HG02943 (cell line): ENCODE measurements around the gene TMEM114.

Experiments
- ATAC-seq: cut with Tn5 transposase; IDR thresholded peaks from one replicate; pipeline ENCODE4 v1.9.1; 2021; ENCODE audit warnings: mild to moderate bottlenecking, low read depth, moderate library complexity; ENCODE audit not compliant: unreplicated experiment

Gene TMEM114

DNA sequence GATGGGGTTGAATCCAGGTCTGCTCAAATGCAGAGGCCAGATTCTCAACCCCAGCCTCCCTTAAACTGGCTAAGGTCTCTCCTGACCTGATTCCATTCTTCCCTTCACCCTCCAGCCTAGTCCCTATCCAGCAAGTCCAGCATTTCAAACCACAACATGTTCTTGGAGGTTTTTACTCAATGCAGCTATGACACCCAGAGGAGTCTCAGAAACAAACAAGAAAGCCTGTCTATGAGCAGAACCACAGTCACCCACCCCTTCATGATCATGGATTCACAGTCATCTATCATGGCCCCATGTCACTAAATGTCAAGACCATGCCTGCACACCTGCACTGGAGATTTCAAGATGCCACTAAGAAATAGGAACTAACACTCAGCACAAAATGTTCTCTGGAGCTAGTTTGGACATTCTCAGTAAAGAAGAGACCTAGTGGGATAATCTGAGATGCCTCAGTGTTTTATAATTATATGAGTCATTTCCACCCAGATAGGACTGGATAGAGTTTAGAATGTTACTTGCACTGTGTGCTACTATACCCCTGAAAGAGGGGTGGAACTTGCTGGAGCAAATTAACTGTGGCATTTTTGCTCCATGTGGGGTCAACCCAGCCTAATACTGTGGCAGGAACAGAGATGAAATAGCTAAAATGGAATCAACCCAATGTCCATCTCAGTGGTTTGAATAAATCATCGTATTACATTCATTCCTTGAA, 21.7 kb upstream of the TMEM114 start:
- no peak for ATAC-seq

DNA sequence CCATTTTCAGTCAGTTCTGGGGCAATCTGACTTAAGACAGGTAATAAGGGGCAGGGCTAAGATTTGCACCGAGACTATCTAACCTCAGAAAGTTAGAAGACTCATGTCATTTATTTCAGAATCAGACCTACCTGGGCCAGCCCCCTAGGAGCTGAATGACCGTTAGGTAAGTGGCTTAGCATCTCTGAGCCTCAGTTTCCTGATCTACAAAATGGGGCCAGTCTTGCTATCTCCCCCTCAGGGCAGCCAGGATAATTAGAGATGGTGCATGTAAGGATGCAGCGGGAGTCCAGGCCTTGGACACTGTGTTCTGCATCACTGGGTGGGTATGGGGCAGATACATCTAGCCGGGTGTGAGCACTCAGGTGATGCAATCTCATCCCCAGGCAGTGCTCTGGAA, 20.8 kb upstream of the TMEM114 start:
- ATAC-seq, result no peak

DNA sequence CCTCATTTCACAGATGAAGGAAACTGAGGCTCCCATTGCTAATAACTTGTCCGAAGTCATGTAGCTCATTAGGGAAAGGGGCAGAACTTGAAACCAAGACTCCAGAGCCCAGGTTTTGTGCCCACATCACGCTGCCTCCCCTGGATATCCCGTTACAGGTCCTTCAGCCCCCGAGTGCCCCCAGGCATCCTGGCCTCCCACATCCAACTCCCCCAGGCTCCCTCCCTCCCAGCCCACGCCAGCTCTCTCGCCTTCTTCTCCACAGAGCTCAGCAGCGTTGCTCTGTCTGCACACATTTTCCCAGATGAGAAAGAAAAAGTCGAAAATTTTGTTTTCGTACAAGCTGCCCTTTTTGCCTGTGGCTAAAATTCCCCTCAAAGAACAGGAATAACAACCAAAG, 16.9 kb upstream of the TMEM114 start:
- no peak for ATAC-seq

DNA sequence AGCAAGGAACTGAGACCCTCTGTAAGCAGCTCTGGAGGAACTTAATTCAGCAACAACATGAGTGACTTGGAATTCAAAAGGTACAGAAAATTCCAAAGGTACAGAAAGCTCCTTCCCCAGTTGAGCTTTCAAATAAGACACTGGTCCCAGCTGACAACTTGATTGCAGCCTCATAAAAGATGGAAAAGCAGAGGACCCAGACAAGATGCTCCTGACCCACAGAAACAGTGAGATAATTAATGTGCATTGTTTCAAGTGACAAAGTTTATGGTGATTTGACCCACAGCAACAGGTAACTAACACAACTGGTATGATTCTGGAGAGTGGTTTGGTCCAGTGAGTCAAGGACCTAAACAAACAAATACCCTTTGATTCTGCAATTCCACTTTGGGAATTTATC, 15.2 kb upstream of the TMEM114 start:
- ATAC-seq, result no peak

DNA sequence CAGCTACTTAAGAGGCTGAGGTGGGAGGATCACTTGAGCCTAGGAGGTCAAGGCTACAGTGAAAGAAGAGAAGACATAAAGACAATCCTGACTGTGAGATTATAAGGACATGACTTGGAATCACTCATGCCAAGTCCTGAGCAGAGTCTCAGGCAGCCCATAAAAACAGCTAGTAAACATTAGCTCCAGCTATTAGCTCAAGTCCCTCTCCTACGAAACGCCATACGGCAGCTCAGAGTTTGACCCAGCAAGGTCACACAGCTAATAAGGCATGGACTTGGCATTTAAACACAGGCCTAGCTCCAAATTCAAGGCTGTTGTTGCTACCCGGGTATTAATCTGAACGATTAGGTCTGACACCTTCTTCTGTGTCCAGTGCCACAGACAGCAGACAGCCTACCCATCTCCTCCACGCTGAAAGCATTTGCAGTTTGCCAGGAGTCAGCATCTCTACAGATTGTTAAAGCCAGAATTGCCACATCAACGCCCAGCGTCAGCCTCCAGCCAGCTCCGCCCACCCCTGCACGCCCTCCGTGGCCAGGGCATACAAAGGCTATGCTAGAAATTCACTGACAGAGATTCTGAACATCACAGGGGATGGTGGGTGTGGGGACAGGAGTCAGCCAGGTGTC, 9.9 kb upstream of the TMEM114 start:
- no peak for ATAC-seq

DNA sequence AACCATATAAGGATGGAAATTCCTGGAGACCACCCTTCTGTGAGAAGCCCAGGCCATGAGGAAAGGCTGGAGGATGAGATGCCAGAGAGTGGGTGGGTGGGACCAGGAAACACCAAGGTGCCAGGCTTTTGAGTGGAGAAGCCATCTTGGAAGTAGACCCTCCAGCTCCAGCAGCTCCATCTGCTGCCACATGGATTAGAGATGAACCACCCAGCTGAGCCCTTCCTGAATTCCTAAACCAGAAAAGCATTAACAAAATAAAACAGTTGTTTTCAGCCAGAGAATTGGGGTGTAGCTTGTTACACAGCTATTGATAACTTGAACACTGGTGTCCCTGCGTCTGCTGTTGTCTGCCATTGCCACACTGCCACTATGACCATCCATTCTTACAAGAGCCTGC, 6.3 kb upstream of the TMEM114 start:
- no peak for ATAC-seq

DNA sequence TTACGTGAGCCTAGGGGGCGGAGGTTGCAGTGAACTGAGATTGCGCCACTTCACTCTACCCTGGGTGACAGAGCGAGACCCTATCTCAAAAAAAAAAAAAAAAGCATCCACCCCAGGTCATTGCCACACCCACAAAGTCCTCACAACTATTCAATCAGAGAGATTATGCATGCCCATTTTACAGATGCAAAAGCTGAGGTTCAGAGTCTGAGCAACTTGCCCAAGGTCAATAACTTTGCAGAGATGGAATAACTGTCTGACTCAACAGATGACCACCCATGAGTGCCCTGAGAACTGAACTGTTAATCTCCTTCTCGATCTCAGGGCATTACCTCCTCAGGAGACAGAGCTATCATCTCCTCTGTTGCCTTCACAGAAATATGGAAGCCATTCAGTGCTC, 5.5 kb upstream of the TMEM114 start:
- no peak for ATAC-seq

DNA sequence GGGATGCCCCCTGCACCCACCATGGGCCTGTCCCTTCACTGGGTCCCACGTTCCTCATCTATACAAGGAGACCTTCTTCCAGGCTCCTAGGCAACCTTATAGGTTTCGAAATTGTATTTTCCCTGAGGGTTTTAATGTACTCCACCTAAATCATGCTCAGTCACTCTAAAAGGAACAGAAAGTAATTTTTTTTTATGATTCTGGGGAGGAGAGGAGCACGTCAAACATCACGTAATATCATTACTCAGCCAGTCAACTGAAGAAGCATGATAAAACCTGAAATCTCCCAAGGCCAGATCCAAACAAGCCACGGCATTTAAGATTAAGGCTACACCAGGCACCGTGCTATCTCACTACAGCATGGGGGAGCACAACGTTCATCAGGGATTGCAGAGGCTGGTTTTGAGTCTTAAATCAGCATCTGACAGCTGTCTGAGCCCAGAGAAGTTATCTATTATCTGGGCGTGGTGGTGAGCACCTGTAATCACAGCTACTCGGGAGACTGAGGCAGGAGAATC, 3.9 kb upstream of the TMEM114 start:
- ATAC-seq, result no peak

DNA sequence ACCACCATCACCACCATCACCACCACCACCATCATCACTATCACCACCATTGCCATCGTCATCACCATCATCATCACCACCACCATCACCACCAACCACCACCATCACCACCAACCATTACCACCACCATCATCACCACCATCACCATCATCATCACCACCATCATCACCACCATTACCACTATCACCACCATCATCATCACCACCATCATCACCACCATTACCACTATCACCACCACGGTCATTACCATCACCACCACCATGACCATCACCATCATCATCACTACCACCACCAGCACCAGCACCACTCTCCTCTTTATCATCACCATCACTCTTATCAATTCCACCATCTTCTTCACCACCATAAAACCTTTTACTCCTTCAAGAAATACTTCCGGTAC, 1.1 kb upstream of the TMEM114 start:
- no peak for ATAC-seq

DNA sequence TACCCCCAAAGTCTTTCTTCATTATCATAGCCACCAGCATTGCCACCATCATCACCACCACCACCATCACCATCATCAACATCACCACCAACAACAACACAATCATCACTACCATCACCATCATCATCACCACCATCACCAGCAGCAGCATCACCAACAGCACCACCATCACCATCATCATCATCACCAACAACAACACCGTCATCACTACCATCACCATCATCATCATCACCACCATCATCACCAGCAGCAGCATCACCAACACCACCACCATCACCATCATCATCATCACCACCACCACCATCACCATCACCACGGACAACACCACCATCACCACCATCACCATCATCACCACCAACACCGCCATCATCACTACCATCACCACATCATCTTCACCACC, 500 bp upstream of the TMEM114 start:
- no peak for ATAC-seq

DNA sequence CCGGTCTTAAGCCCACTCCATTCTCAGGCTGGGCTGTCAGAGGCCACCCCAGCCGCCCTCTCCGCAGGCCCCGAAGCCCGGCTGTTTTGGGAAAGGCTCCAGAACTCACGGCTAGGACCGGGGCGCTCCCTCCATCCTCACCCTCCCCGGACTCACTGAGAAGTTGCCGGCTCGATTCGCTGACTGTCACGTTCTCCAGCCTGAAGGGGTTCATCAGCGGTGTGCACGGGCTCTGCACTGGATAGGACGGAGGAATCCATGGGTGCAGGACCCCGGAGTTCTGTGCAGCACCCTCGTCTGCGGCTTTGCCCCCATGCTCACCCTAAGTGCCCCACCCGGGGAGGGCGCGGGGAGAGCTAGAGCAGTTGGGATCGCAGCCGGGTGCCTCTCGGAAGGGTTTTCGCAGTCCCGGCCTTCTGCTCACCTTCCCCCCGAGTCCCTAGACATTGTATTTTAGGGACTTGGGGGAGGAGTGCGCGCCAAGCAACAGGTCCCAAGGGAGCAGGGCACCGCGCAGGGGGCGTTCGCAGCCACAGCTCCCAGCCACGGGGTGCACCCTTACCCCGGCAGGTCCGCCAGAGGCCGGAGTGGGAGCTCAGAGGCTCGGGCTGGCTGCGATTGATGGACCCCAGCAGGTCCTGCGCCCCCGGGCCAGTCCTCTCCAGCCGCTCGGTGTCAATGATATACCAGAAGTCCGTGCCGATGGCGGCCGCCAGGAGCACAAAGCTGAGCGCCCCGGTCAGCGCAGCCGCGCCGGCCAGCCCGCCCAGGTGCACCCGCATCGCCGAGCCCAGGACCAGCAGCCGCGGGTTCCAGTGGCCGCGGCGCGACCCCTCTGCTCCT, 1.0 kb downstream of the TMEM114 start:
- ATAC-seq, result no peak

DNA sequence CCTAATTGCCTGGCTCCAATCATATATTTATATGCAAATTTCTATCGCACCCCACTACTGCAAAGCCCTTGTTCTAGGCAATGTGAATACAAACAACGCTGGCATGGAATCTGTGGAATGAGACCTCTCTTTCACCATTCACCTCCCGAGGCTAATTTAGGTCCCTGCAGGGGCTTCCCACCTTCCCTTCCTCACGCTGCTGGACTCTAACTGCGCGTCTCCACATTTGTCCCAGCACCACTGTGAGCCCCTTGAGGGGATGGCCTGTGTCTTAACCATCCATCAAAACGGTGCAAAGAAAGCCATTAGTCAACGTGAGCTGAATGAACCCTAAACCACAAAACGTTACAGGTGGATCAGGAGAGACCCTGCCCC, 1.6 kb downstream of the TMEM114 start:
- ATAC-seq, result no peak

DNA sequence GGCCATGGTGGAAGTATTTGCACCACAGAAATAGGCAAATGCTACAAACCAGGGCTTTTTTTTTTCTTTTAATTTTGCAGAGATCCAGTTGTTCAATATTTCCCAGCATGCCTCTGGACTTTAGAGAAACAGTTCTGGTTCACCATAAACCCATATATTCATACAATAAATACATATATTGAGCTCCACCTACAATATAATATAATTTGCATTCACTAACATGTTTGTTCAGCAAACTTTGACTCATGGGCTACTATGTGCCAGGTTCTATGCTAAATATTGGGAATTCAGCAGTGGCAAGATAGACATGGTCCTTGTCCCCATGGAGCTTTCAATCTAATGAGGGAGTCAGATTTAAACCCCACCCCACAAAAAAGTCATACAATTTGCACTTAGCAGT, 3.2 kb downstream of the TMEM114 start:
- no peak for ATAC-seq

DNA sequence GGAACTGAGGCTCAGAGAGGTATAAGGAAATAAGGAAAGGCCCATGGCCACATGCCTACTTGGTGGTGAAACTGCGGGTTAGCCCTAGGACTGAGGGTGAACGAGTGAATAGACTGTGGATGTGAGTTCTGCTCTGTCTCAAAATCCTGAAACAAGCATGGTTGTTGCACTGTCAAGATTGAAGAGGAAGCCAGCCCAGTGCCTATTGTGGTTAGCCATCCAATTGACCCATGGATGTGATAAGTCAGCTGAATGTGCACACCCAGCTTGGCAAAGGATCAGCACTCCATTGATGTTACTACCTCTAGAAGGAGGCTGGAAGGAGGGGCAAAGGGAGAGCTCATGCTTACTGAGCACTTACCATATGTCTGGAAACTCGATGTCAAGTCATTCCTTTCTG, 4.5 kb downstream of the TMEM114 start:
- ATAC-seq, result no peak

DNA sequence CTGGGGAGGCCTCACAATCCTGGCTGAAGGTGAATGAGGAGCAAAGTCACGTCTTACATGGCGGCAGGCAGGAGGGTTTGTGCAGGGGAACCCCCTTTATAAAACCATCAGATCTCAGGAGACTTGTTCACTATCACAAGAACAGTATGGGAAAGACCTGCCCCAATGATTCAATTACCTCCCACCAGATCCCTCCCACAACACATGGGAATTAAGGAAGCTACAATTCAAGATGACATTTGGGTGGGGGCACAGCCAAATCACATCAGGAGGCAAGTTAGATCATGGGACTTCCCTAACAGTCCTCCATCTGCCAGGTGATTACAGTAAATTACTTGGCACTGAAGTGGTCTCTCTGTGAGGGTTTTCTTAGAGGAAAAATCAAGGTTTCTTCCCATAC, 5.3 kb downstream of the TMEM114 start:
- no peak for ATAC-seq

DNA sequence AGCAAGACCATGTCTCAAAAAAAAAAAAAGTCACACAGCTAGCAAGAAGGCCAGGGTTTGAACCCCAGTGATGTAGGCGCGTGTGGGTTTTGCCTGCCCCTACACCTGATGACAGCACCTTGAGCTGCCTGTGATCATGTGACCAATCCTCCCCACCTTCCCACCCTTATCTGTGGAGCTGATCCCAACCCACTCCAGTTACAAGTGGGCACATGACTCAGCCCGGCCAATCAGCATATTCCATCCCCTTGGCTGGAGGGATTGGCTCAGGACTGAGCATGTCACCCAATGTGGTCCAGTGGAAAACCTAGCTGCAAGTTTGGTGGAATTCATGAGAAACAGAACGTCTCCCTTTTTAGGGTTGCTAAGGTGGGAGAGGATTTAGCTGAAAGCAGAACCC, 6.6 kb downstream of the TMEM114 start:
- ATAC-seq, result no peak

DNA sequence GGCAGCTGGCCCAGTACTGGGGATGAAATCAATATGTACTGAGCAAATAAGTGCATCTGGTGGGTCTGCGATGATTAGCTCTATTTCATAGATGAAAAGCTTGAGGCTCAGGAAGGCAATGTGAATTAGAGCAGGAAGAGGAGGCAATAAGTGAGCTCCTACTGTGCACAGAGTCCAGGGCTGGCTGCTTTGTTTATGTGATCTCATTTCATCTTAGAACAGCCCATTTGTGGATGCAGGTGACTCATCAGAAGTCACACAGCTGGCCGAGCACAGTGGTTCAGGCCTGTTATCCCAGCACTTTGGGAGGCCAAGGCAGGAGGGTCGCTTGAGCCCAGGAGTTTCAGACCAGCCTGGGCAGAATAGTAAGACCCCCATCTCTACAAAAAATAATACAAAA, 7.1 kb downstream of the TMEM114 start:
- no peak for ATAC-seq

DNA sequence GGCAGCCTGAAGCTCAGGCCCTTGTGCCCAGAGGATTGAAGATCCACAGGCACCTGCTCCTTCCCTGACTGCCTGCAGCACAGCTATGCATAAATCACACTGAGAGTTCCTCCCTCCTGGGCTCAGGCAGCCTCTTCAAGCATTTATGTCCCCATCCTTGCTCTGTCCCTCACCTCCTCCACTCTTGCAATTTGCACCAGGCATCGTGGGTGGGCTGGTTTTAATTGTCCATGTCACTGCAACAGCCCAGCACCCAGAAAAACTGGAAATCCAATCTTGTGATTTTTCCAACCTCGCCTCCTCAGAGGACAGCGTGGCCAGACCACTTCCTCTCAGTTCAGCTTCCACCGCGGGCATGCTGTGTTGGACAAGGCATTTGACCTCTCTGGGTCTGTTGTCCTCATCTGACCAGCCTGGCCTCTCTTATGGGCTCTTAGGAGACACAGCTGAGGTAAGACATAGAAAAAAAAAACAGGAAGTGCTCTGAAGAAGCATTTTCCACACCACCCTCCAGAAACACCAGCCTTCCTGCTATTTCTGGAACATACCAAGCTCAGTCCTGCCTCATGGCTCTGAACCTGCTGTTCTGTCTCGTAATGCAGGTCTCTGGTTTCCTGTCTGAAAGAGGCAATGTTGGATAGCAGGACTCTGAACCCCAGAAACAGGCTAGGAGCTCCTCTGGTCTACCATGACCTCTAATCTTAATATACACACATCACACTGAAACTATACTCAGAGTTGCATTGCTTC, 8.3 kb downstream of the TMEM114 start:
- ATAC-seq, result no peak

DNA sequence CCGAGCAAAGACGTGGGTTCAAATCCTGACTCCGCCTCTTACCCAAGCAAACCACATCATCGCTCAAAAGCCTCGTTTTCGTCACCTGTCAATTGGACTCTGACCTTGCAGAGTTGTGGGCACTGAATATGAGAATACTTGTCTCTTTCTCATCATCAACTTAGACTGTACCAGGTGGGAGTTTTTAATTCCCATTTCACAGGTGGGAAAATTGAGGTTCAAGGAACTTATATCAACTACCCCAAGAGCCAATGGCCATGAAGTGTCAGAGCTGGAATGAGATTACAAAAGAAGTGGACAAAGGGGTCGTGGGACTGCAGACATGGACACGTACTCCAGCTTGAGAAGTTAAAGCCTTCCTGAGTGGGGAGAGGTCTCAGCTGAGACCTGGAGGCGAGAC, 10.8 kb downstream of the TMEM114 start:
- ATAC-seq, result no peak

DNA sequence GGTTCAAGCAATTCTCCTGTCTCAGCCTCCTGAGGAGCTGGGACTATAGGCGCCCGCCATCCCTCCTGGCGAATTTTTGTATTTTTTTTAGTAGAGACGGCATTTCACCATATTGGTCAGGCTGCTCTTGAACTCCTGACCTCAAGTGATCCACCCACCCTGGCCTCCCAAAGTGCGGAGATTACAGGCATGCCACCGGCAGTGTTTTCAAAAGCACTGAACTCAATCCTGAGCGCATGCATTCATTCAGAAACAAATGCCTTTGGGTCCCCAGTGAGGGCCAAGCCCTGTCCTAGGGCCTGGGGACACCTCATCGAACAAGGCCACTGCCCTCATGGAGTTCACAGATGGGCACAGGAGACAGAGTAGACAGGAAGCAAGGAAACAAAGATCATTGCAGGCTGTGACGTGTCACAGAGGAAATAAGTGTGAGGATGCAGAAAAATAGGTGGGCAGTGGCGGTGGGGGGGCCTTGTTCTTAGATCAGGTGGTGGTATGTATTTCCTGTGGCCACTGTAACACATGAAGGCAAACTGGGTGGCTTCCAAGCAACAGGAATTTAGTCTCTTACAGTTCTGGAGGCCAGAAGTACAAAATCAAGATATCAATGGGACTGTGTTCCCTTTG, 12.5 kb downstream of the TMEM114 start:
- no peak for ATAC-seq
